ENCODE results near the gene SIAH3.

GRCh38 chr13:45847554-45848224 lies 3.9 kb downstream of the SIAH3 start:
- TF ChIP-seq CTCF (IDR thresholded peaks at IDR 0.05) (no peak), POLR2A (IDR thresholded peaks at IDR 0.05) (no peak)
